RWPE2 (cell line): ENCODE measurements around the gene RSAD2.

Experiments
- ATAC-seq: fragments of 200-7000 bp; cut with Tn5 transposase; 3 replicates; pipeline ENCODE4 v1.9.1; 2021; ENCODE audit warnings: low read depth
- DNase-seq: peaks from one replicate; pipeline ENCODE4 v3.0.0-alpha.2; 2020; ENCODE audit warnings: low spot score
- H3K27ac ChIP-seq: fragments of 450-650 bp; 2 replicates; pipeline ENCODE4 v1.5.1; 2017; ENCODE audit warnings: mild to moderate bottlenecking; ENCODE audit not compliant: poor library complexity, severe bottlenecking
- H3K27me3 ChIP-seq: fragments of 250-450 bp; sonication (Bioruptor Pico); 2 replicates; pipeline ENCODE4 v1.5.1; 2021; ENCODE audit warnings: mild to moderate bottlenecking, moderate library complexity; ENCODE audit not compliant: insufficient read depth, poor library complexity, severe bottlenecking
- H3K36me3 ChIP-seq: fragments of 250-450 bp; sonication (Bioruptor Pico); 2 replicates; pipeline ENCODE4 v1.5.1; 2020; ENCODE audit warnings: low read depth, mild to moderate bottlenecking, moderate library complexity
- H3K4me1 ChIP-seq: fragments of 250-450 bp; sonication (Bioruptor Pico); 2 replicates; pipeline ENCODE4 v1.5.1; 2021; ENCODE audit warnings: mild to moderate bottlenecking, moderate library complexity; ENCODE audit not compliant: insufficient read depth, poor library complexity, severe bottlenecking
- H3K4me3 ChIP-seq: fragments of 250-450 bp; sonication (Bioruptor Pico); 2 replicates; pipeline ENCODE4 v1.5.1; 2021; ENCODE audit warnings: mild to moderate bottlenecking, moderate library complexity; ENCODE audit not compliant: severe bottlenecking
- H3K9me3 ChIP-seq: fragments of 250-450 bp; sonication (Bioruptor Pico); 2 replicates; pipeline ENCODE4 v1.5.1; 2021; ENCODE audit warnings: mild to moderate bottlenecking, moderate library complexity; ENCODE audit not compliant: severe bottlenecking
- CTCF ChIP-seq: fragments of 450-650 bp; IDR thresholded peaks from one replicate; pipeline ENCODE4 v1.5.1; 2017; ENCODE audit warnings: mild to moderate bottlenecking, moderate library complexity; ENCODE audit not compliant: poor library complexity, severe bottlenecking

The RSAD2 gene

GRCh38 chr2:6866982-6867381 lies 10.6 kb upstream of the RSAD2 start:
- Histone ChIP-seq H3K36me3 (no peaks in the 10 kb centered on the region), H3K9me3 (no peaks in the 10 kb centered on the region), H3K4me3 (no peak overlapping the region), H3K27me3 (peaks cover 5% of the 10 kb centered on the region), H3K27ac (no peak overlapping the region), H3K4me1 (no peaks in the 10 kb centered on the region)
- no peak for TF ChIP-seq CTCF
- DNase-seq, result no peak
- no peak for ATAC-seq

- Histone ChIP-seq H3K27me3 (peaks cover 5% of the 10 kb centered on the region), H3K4me1 (no peaks in the 10 kb centered on the region), H3K27ac (no peak overlapping the region), H3K9me3 (no peaks in the 10 kb centered on the region), H3K36me3 (no peaks in the 10 kb centered on the region), H3K4me3 (no peak overlapping the region)
- ATAC-seq (no peak), DNase-seq (no peak)
- no peak for TF ChIP-seq CTCF
Observed at GRCh38 chr2:6872394-6872793, 5.2 kb upstream of the RSAD2 start.

GRCh38 chr2:6874032-6874431 lies 3.5 kb upstream of the RSAD2 start:
- DNase-seq (no peak), ATAC-seq (no peak)
- no peaks in the 10 kb centered on the region for H3K36me3 ChIP-seq
- no peak overlapping the region for H3K27ac ChIP-seq
- no peak for TF ChIP-seq CTCF
- peaks cover 5% of the 10 kb centered on the region for H3K27me3 ChIP-seq
- H3K4me3 ChIP-seq, result no peak overlapping the region
- H3K9me3 ChIP-seq, result no peaks in the 10 kb centered on the region
- H3K4me1 ChIP-seq, result no peaks in the 10 kb centered on the region

GRCh38 chr2:6876309-6876708 lies 1.3 kb upstream of the RSAD2 start:
- Histone ChIP-seq H3K4me3 (no peak overlapping the region), H3K27me3 (peaks cover 5% of the 10 kb centered on the region), H3K27ac (no peak overlapping the region), H3K36me3 (no peaks in the 10 kb centered on the region), H3K9me3 (no peaks in the 10 kb centered on the region), H3K4me1 (no peaks in the 10 kb centered on the region)
- no peak for TF ChIP-seq CTCF
- ATAC-seq (no peak), DNase-seq (no peak)

- no peak for TF ChIP-seq CTCF
- H3K4me3 ChIP-seq, result no peak overlapping the region
- no peak overlapping the region for H3K27ac ChIP-seq
- H3K27me3 ChIP-seq, result no peaks in the 10 kb centered on the region
- no peaks in the 10 kb centered on the region for H3K4me1 ChIP-seq
- DNase-seq (no peak), ATAC-seq (no peak)
- no peaks in the 10 kb centered on the region for H3K36me3 ChIP-seq
- no peaks in the 10 kb centered on the region for H3K9me3 ChIP-seq
Observed at GRCh38 chr2:6878549-6878948, 972 bp downstream of the RSAD2 start.
